ENCODE data around the gene RAB37. TPM values are rescaled to one million over a fixed set of nuclear protein-coding genes. Genes with fewer than 3 reads are reported as not detected.
A peak's percentile ranks its signal among the peaks of the same experiment; 100 is the strongest.

Gene RAB37
- total RNA-seq, 1 experiment from 2014 or later = 1.5 TPM

GRCh38 chr17:74777901-74778515 lies 41.0 kb downstream of the RAB37 start:
- ATAC-seq = no peak
- TF ChIP-seq SIN3A (IDR thresholded peaks at IDR 0.05; ENCODE audit: borderline replicate concordance, insufficient read depth, low read depth, low read length) (no peak), POLR2AphosphoS5 (IDR thresholded peaks at IDR 0.05; ENCODE audit: low read depth, low read length) (no peak), TCF7L2 (IDR thresholded peaks at IDR 0.05; ENCODE audit: low read depth, low read length) (no peak)
- TF ChIP-seq, protein P1, sequence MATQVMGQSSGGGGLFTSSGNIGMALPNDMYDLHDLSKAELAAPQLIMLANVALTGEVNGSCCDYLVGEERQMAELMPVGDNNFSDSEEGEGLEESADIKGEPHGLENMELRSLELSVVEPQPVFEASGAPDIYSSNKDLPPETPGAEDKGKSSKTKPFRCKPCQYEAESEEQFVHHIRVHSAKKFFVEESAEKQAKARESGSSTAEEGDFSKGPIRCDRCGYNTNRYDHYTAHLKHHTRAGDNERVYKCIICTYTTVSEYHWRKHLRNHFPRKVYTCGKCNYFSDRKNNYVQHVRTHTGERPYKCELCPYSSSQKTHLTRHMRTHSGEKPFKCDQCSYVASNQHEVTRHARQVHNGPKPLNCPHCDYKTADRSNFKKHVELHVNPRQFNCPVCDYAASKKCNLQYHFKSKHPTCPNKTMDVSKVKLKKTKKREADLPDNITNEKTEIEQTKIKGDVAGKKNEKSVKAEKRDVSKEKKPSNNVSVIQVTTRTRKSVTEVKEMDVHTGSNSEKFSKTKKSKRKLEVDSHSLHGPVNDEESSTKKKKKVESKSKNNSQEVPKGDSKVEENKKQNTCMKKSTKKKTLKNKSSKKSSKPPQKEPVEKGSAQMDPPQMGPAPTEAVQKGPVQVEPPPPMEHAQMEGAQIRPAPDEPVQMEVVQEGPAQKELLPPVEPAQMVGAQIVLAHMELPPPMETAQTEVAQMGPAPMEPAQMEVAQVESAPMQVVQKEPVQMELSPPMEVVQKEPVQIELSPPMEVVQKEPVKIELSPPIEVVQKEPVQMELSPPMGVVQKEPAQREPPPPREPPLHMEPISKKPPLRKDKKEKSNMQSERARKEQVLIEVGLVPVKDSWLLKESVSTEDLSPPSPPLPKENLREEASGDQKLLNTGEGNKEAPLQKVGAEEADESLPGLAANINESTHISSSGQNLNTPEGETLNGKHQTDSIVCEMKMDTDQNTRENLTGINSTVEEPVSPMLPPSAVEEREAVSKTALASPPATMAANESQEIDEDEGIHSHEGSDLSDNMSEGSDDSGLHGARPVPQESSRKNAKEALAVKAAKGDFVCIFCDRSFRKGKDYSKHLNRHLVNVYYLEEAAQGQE (IDR thresholded peaks at IDR 0.05; ENCODE audit: insufficient read depth in 1 of 2, low read depth in 2 of 2, low read length in 1 of 2) = no peak
- TF ChIP-seq, protein P2, sequence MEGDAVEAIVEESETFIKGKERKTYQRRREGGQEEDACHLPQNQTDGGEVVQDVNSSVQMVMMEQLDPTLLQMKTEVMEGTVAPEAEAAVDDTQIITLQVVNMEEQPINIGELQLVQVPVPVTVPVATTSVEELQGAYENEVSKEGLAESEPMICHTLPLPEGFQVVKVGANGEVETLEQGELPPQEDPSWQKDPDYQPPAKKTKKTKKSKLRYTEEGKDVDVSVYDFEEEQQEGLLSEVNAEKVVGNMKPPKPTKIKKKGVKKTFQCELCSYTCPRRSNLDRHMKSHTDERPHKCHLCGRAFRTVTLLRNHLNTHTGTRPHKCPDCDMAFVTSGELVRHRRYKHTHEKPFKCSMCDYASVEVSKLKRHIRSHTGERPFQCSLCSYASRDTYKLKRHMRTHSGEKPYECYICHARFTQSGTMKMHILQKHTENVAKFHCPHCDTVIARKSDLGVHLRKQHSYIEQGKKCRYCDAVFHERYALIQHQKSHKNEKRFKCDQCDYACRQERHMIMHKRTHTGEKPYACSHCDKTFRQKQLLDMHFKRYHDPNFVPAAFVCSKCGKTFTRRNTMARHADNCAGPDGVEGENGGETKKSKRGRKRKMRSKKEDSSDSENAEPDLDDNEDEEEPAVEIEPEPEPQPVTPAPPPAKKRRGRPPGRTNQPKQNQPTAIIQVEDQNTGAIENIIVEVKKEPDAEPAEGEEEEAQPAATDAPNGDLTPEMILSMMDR (IDR thresholded peaks at IDR 0.05) = no peak
- intact Hi-C loops (cut with micrococcal nuclease; ENCODE audit: unreplicated experiment) = no loop called here
- Histone ChIP-seq H3K27ac (ENCODE audit: low read length) (no peak overlapping the region), H3K4me1 (ENCODE audit: control insufficient read depth, insufficient read depth, low read length) (peaks cover 10% of the 10 kb centered on the region; the same call in 1 of the 2 replicates), H3K27me3 (ENCODE audit: control insufficient read depth, insufficient read depth, low read length) (no peaks in the 10 kb centered on the region), H3K9me3 (ENCODE audit: control insufficient read depth, insufficient read depth, low read depth, low read length) (no peaks in the 10 kb centered on the region), H3K36me3 (ENCODE audit: control insufficient read depth, insufficient read depth, low read length) (peaks cover 5% of the 10 kb centered on the region; the same call in 1 of the 2 replicates), H3K4me3 (ENCODE audit: low read depth in 2 of 2, low read length in 2 of 2) (no peak overlapping the region)
- POLR2A ChIA-PET = interaction anchor here (0.7 kb wide), 1 partner anchor 8 kb away, joined by 12 read pairs; no protein-coding TSS in a partner anchor
- CTCF ChIA-PET = no interaction called here
- in situ Hi-C loops (cut with HindIII; ENCODE audit: low pct_unique_long_range_greater_than_20kb, low sequenced_read_pairs) = no loop called here
- TSS peak; percentile 82 for BruUV-seq (replicated peaks)
- DNase-seq (ENCODE audit: low read depth, low spot score) = no peak

- ATAC-seq (no peak), DNase-seq (ENCODE audit: low read depth, low spot score) (no peak)
- Histone ChIP-seq H3K4me3 (ENCODE audit: low read depth in 2 of 2, low read length in 2 of 2) (no peak overlapping the region), H3K27ac (ENCODE audit: low read length) (no peak overlapping the region), H3K4me1 (ENCODE audit: control insufficient read depth, insufficient read depth, low read length) (peaks cover 10% of the 10 kb centered on the region; the same call in 1 of the 2 replicates), H3K27me3 (ENCODE audit: control insufficient read depth, insufficient read depth, low read length) (no peaks in the 10 kb centered on the region), H3K36me3 (ENCODE audit: control insufficient read depth, insufficient read depth, low read length) (peaks cover 5% of the 10 kb centered on the region; the same call in 1 of the 2 replicates), H3K9me3 (ENCODE audit: control insufficient read depth, insufficient read depth, low read depth, low read length) (no peaks in the 10 kb centered on the region)
- no peak for TF ChIP-seq SIN3A (IDR thresholded peaks at IDR 0.05; ENCODE audit: borderline replicate concordance, insufficient read depth, low read depth, low read length)
- TF ChIP-seq TCF7L2 (IDR thresholded peaks at IDR 0.05; ENCODE audit: low read depth, low read length) = no peak
- TF ChIP-seq, protein P1 (IDR thresholded peaks at IDR 0.05; ENCODE audit: insufficient read depth in 1 of 2, low read depth in 2 of 2, low read length in 1 of 2) = no peak
- TF ChIP-seq, protein P2 (IDR thresholded peaks at IDR 0.05) = no peak
- TF ChIP-seq POLR2AphosphoS5 (IDR thresholded peaks at IDR 0.05; ENCODE audit: low read depth, low read length) = no peak
- intact Hi-C loops (cut with micrococcal nuclease; ENCODE audit: unreplicated experiment) = no loop called here
- POLR2A ChIA-PET = no interaction called here
- in situ Hi-C loops (cut with HindIII; ENCODE audit: low pct_unique_long_range_greater_than_20kb, low sequenced_read_pairs) = no loop called here
- CTCF ChIA-PET = no interaction called here
- BruUV-seq (replicated peaks) = no TSS peak
Observed at GRCh38 chr17:74778960-74779359, 41.9 kb downstream of the RAB37 start.
